Stimulated activated CD8-positive, alpha-beta memory T cell treated with anti-CD3 and anti-CD28 coated beads, Interleukin-7, amount 100 ng/mL, for 24 hours (primary cell): Measurements from ENCODE around the gene NR3C1.

Experiments
- DNase-seq: peaks from one replicate; pipeline ENCODE4 v3.0.0-alpha.2; 2020; ENCODE audit warnings: low read depth

The NR3C1 gene

GRCh38 chr5:143398451-143399237 is 4.8 kb downstream of the NR3C1 start:
- no peak for DNase-seq

GRCh38 chr5:143398053-143398355 is 5.5 kb downstream of the NR3C1 start:
- DNase-seq = no peak

- DNase-seq = no peak
Measured at GRCh38 chr5:143397302-143398052, 6.0 kb downstream of the NR3C1 start.

GRCh38 chr5:143396353-143396940 is 7.0 kb downstream of the NR3C1 start:
- no peak for DNase-seq

GRCh38 chr5:143395638-143396352 is 7.7 kb downstream of the NR3C1 start:
- no peak for DNase-seq

GRCh38 chr5:143393524-143393923 is 10.0 kb downstream of the NR3C1 start:
- DNase-seq = no peak

- DNase-seq = no peak
Measured at GRCh38 chr5:143390941-143391340, 12.5 kb downstream of the NR3C1 start.

- DNase-seq = no peak
Measured at GRCh38 chr5:143390258-143390657, 13.2 kb downstream of the NR3C1 start.

GRCh38 chr5:143386725-143387124 is 16.8 kb downstream of the NR3C1 start:
- DNase-seq = no peak

- DNase-seq = no peak
Measured at GRCh38 chr5:143384865-143385657, 18.4 kb downstream of the NR3C1 start.

GRCh38 chr5:143383988-143384387 is 19.5 kb downstream of the NR3C1 start:
- no peak for DNase-seq

- no peak for DNase-seq
Measured at GRCh38 chr5:143379606-143380005, 23.9 kb downstream of the NR3C1 start.

- no peak for DNase-seq
Measured at GRCh38 chr5:143376911-143377813, 26.3 kb downstream of the NR3C1 start.

- DNase-seq = no peak
Measured at GRCh38 chr5:143376195-143376779, 27.2 kb downstream of the NR3C1 start.

- no peak for DNase-seq
Measured at GRCh38 chr5:143374496-143375217, 28.8 kb downstream of the NR3C1 start.

- DNase-seq = no peak
Measured at GRCh38 chr5:143373076-143373475, 30.4 kb downstream of the NR3C1 start.

GRCh38 chr5:143372187-143372829 is 31.2 kb downstream of the NR3C1 start:
- DNase-seq = no peak

- DNase-seq = no peak
Measured at GRCh38 chr5:143370440-143370839, 33.0 kb downstream of the NR3C1 start.

GRCh38 chr5:143364061-143364460 is 39.4 kb downstream of the NR3C1 start:
- DNase-seq = no peak
